HepG2 (cell line): ENCODE results near the gene CD7. TPM values are rescaled to one million over a fixed set of nuclear protein-coding genes. Genes with fewer than 3 reads are reported as not detected.

Experiments
- polyA plus RNA-seq, 8 experiments: library from polyadenylated mRNA; depleted of rRNA in 3 of 8; stranded (reverse) in 7 of 8; unstranded in 1 of 8; fragments of >200 nt; fragmentation: Illumina TruSeq in 4 of 8; extraction: Trizol in 4 of 8; gene quantifications; 2 replicates each; pipeline versions ENCODE4 v1.2.1 to v1.2.3, GENCODE V29; 2011 to 2016; ENCODE audit warnings: low read depth in 4 of 8, missing spikeins in 1 of 8, mixed read lengths in 1 of 8; ENCODE audit not compliant: insufficient read depth in 1 of 8
- total RNA-seq, 5 experiments: library from RNA; depleted of rRNA; stranded (reverse); fragments of >200 nt; fragmentation: Illumina TruSeq; extraction: Trizol; gene quantifications; 2 replicates each; pipeline ENCODE4 v1.2.3, GENCODE V29; 2016; ENCODE audit warnings: low read depth in 1 of 5

Gene CD7
- total and polyA plus RNA-seq, 2 of the 13 experiments (the other 11 are each of a cell fraction or from before 2014, with no cell fraction given), result 67.6 to 76.4 TPM

Other genes with a start within 250 kb of the CD7 start
- gene FASN, start 219.4 kb downstream of the CD7 start, total RNA-seq (2016; rRNA removed; fragmentation: Illumina TruSeq; extraction: Trizol), result 101 and 192 TPM in 2 replicates
- gene FASN, start 219.4 kb downstream of the CD7 start, polyA plus RNA-seq (2011; rRNA removed), result 51.7 and 92.4 TPM in 2 replicates
- 54.8 and 59.9 TPM in 2 replicates for gene CCDC57, start 104.8 kb downstream of the CD7 start, total RNA-seq (2016; rRNA removed; fragmentation: Illumina TruSeq; extraction: Trizol)
- 59.3 and 69.8 TPM in 2 replicates for gene CCDC57, start 104.8 kb downstream of the CD7 start, polyA plus RNA-seq (2011; rRNA removed)
- gene SLC16A3, start 88.6 kb downstream of the CD7 start, total RNA-seq (2016; rRNA removed; fragmentation: Illumina TruSeq; extraction: Trizol), result 99.9 and 242 TPM in 2 replicates
- gene SLC16A3, start 88.6 kb downstream of the CD7 start, polyA plus RNA-seq (2011; rRNA removed), result 349 and 598 TPM in 2 replicates
- 28.4 and 31.5 TPM in 2 replicates for gene CSNK1D, start 43.9 kb downstream of the CD7 start, total RNA-seq (2016; rRNA removed; fragmentation: Illumina TruSeq; extraction: Trizol)
- gene CSNK1D, start 43.9 kb downstream of the CD7 start, polyA plus RNA-seq (2011; rRNA removed), result 128 and 148 TPM in 2 replicates
- 2.4 and 5.3 TPM in 2 replicates for gene SECTM1, start 16.2 kb upstream of the CD7 start, total RNA-seq (2016; rRNA removed; fragmentation: Illumina TruSeq; extraction: Trizol)
- gene SECTM1, start 16.2 kb upstream of the CD7 start, polyA plus RNA-seq (2011; rRNA removed), result 3.5 and 4.2 TPM in 2 replicates
- gene TEX19, start 41.6 kb upstream of the CD7 start, total RNA-seq (2016; rRNA removed; fragmentation: Illumina TruSeq; extraction: Trizol), result 1.3 and 1.8 TPM in 2 replicates
- 4.9 and 6.0 TPM in 2 replicates for gene TEX19, start 41.6 kb upstream of the CD7 start, polyA plus RNA-seq (2011; rRNA removed)
- 0.13 TPM in 1 of 2 replicates, not detected in the other for gene UTS2R, start 54.2 kb upstream of the CD7 start, total RNA-seq (2016; rRNA removed; fragmentation: Illumina TruSeq; extraction: Trizol)
- gene UTS2R, start 54.2 kb upstream of the CD7 start, polyA plus RNA-seq (2011; rRNA removed), result 0.10 and 0.15 TPM in 2 replicates
- gene HEXD, start 100.7 kb upstream of the CD7 start, total RNA-seq (2016; rRNA removed; fragmentation: Illumina TruSeq; extraction: Trizol), result 12.4 and 22.3 TPM in 2 replicates
- 41.8 and 63.2 TPM in 2 replicates for gene HEXD, start 100.7 kb upstream of the CD7 start, polyA plus RNA-seq (2011; rRNA removed)
- gene OGFOD3, start 101.0 kb upstream of the CD7 start, total RNA-seq (2016; rRNA removed; fragmentation: Illumina TruSeq; extraction: Trizol), result 19.3 and 42.1 TPM in 2 replicates
- 40.0 and 48.0 TPM in 2 replicates for gene OGFOD3, start 101.0 kb upstream of the CD7 start, polyA plus RNA-seq (2011; rRNA removed)
- 27.1 and 43.4 TPM in 2 replicates for gene CYBC1, start 133.1 kb upstream of the CD7 start, total RNA-seq (2016; rRNA removed; fragmentation: Illumina TruSeq; extraction: Trizol)
- gene CYBC1, start 133.1 kb upstream of the CD7 start, polyA plus RNA-seq (2011; rRNA removed), result 44.1 and 56.8 TPM in 2 replicates
- 61.1 and 69.8 TPM in 2 replicates for gene NARF, start 141.1 kb upstream of the CD7 start, total RNA-seq (2016; rRNA removed; fragmentation: Illumina TruSeq; extraction: Trizol)
- 137 and 144 TPM in 2 replicates for gene NARF, start 141.1 kb upstream of the CD7 start, polyA plus RNA-seq (2011; rRNA removed)
- gene FOXK2, start 202.1 kb upstream of the CD7 start, total RNA-seq (2016; rRNA removed; fragmentation: Illumina TruSeq; extraction: Trizol), result 47.7 and 67.2 TPM in 2 replicates
- gene FOXK2, start 202.1 kb upstream of the CD7 start, polyA plus RNA-seq (2011; rRNA removed), result 67.1 and 73.1 TPM in 2 replicates